HepG2 (cell line): ENCODE results near the gene CTNNA1. TPM values are rescaled to one million over a fixed set of nuclear protein-coding genes. Genes with fewer than 3 reads are reported as not detected.
"Not testable (repeated sequence)": the region's sequence is repeated elsewhere in the genome, so short reads cannot be mapped to it uniquely, and the experiment has no call there.

Experiments used
- ATAC-seq: fragments of 200-7000 bp; cut with Tn5 transposase; 3 replicates; pipeline ENCODE4 v1.9.1; 2020; ENCODE audit warnings: mild to moderate bottlenecking, moderate library complexity
- BruUV-seq: library from RNA; stranded (reverse); fragments of 400-500 nt; replicated peaks from 2 replicates; lab custom pipeline; 2021; lab: Mats Ljungman, UMichigan
- CTCF ChIA-PET: fragments of 300-600 bp; formaldehyde crosslinking; extraction: SDS; loops from one replicate; lab custom pipeline; 2021; ENCODE audit warnings: low total read pairs, inconsistent platforms, low intra/inter-chr PET ratio; lab: Yijun Ruan, JAX
- POLR2A ChIA-PET: fragments of 350-600 bp; sonication (Branson Sonifier 250); formaldehyde crosslinking; loops from one replicate; lab custom pipeline; 2020; ENCODE audit warnings: antibody characterized with exemption, inconsistent platforms; lab: Yijun Ruan, JAX
- DNase-seq: peaks from one replicate; pipeline ENCODE4 v3.0.0-alpha.2; 2015; ENCODE audit warnings: low spot score
- FAIRE-seq: peaks from 3 replicates; lab custom pipeline; 2011; peaks lifted over from hg19 to GRCh38; lab: Jason Lieb, UNC
- H2AFZ ChIP-seq: one replicate; pipeline ENCODE4 v1.6.1; 2011; ENCODE audit warnings: low read length, inconsistent platforms
- H3K27ac ChIP-seq: fragments of 300-600 bp; 3 replicates; pipeline ENCODE4 v1.8.0; 2011; ENCODE audit warnings: mixed run types, mild to moderate bottlenecking, mixed read lengths, low read length, inconsistent platforms; ENCODE audit not compliant: insufficient read depth; ENCODE audit errors: extremely low read length
- H3K27me3 ChIP-seq, 2 experiments: fragments of 200-600 bp in 1 of 2; 2 replicates in 1 of 2; 3 replicates in 1 of 2; pipeline versions ENCODE4 v1.6.0 to v1.8.0; 2011; ENCODE audit warnings: low read length in 2 of 2, mild to moderate bottlenecking in 2 of 2, moderate library complexity in 2 of 2, inconsistent platforms in 1 of 2; ENCODE audit not compliant: insufficient read depth in 2 of 2, control insufficient read depth in 1 of 2
- H3K36me3 ChIP-seq, 2 experiments: fragments of 200-600 bp in 1 of 2; replicated peaks in 1 of 2; 2 replicates in 1 of 2; 3 replicates in 1 of 2; pipeline versions ENCODE4 v1.5.1 to v1.8.0; 2011; ENCODE audit warnings: low read length in 2 of 2, inconsistent platforms in 1 of 2; ENCODE audit not compliant: insufficient read depth in 2 of 2, control insufficient read depth in 1 of 2
- H3K4me1 ChIP-seq: 2 replicates; pipeline ENCODE4 v1.5.1; 2012; ENCODE audit warnings: low read length, inconsistent platforms; ENCODE audit not compliant: insufficient read depth
- H3K4me2 ChIP-seq: 2 replicates; pipeline ENCODE4 v1.6.0; 2011; ENCODE audit warnings: low read depth, low read length, inconsistent platforms
- H3K4me3 ChIP-seq, 3 experiments: fragments of 200-600 bp in 1 of 3; sonication (generic), shearing (Covaris generic) in 1 of 3; replicated peaks in 1 of 3; 2 replicates each; pipeline ENCODE4 v1.5.1; 2011 to 2016; ENCODE audit warnings: low read length in 3 of 3, inconsistent platforms in 2 of 3, low read depth in 2 of 3, mild to moderate bottlenecking in 2 of 3, control low read depth in 1 of 3, mixed read lengths in 1 of 3; ENCODE audit not compliant: insufficient read depth in 1 of 3
- H3K79me2 ChIP-seq: one replicate; pipeline ENCODE4 v1.6.1; 2011; ENCODE audit warnings: low read length, inconsistent platforms; ENCODE audit not compliant: insufficient read depth
- H3K9ac ChIP-seq: 2 replicates; pipeline ENCODE4 v1.6.0; 2011; ENCODE audit warnings: mild to moderate bottlenecking, low read depth, low read length, inconsistent platforms; ENCODE audit not compliant: insufficient read depth
- H3K9me3 ChIP-seq: 2 replicates; pipeline ENCODE4 v1.5.1; 2012; ENCODE audit warnings: mild to moderate bottlenecking, low read length
- H4K20me1 ChIP-seq: 2 replicates; pipeline ENCODE4 v1.6.0; 2011; ENCODE audit warnings: inconsistent platforms, mild to moderate bottlenecking, low read length, moderate library complexity; ENCODE audit not compliant: insufficient read depth
- FOXA1 ChIP-seq, 2 experiments: fragments of 450-650 bp in 1 of 2; sonication (generic) in 1 of 2; formaldehyde crosslinking in 1 of 2; IDR thresholded peaks; 2 replicates each; pipeline versions ENCODE4 v1.4.0 to v1.6.1; 2016 to 2020; ENCODE audit warnings: missing genetic modification reagents in 1 of 2
- MEF2D ChIP-seq: sonication (generic); formaldehyde crosslinking; IDR thresholded peaks from 2 replicates; pipeline ENCODE4 v1.5.1; 2020; ENCODE audit warnings: mild to moderate bottlenecking, missing genetic modification reagents
- TBX3 ChIP-seq: fragments of 450-650 bp; IDR thresholded peaks from 2 replicates; pipeline ENCODE4 v1.6.1; 2017; ENCODE audit warnings: antibody characterized with exemption, mild to moderate bottlenecking, inconsistent platforms, borderline replicate concordance
- ZBTB1 ChIP-seq: sonication (generic); formaldehyde crosslinking; IDR thresholded peaks from 2 replicates; pipeline ENCODE4 v1.4.0; 2020; ENCODE audit warnings: missing genetic modification reagents, borderline replicate concordance
- ZNF12 ChIP-seq: sonication (generic); formaldehyde crosslinking; IDR thresholded peaks from 2 replicates; pipeline ENCODE4 v1.5.0; 2020; ENCODE audit warnings: missing genetic modification reagents
- ZNF326 ChIP-seq: sonication (generic); formaldehyde crosslinking; IDR thresholded peaks from 2 replicates; pipeline ENCODE4 v1.4.0; 2020; ENCODE audit warnings: missing genetic modification reagents, borderline replicate concordance
- WGBS: methylation state at CpG from one replicate; pipeline ENCODE4 v1.1.6; 2017; ENCODE audit warnings: low lambda C conversion rate; 5-methylcytosine and 5-hydroxymethylcytosine counted together
- in situ Hi-C: cut with HindIII; loops from 2 replicates; pipeline ENCODE4 v1.10.0; 2017; ENCODE audit warnings: low pct_unique_long_range_greater_than_20kb; ENCODE audit not compliant: extremely low pct_ligation_motif_present
- intact Hi-C: fragments of 100-400 bp; cut with micrococcal nuclease; formaldehyde crosslinking; loops from one replicate; pipeline ENCODE4 v1.10.0; 2022; ENCODE audit not compliant: unreplicated experiment
- polyA plus RNA-seq, 8 experiments: library from polyadenylated mRNA; depleted of rRNA in 3 of 8; stranded (reverse) in 7 of 8; unstranded in 1 of 8; fragments of >200 nt; fragmentation: Illumina TruSeq in 4 of 8; extraction: Trizol in 4 of 8; gene quantifications; 2 replicates each; pipeline versions ENCODE4 v1.2.1 to v1.2.3, GENCODE V29; 2011 to 2016; ENCODE audit warnings: low read depth in 4 of 8, missing spikeins in 1 of 8, mixed read lengths in 1 of 8; ENCODE audit not compliant: insufficient read depth in 1 of 8
- total RNA-seq, 5 experiments: library from RNA; depleted of rRNA; stranded (reverse); fragments of >200 nt; fragmentation: Illumina TruSeq; extraction: Trizol; gene quantifications; 2 replicates each; pipeline ENCODE4 v1.2.3, GENCODE V29; 2016; ENCODE audit warnings: low read depth in 1 of 5
- TF ChIP-seq, protein P1 (sequence below): sonication (generic); formaldehyde crosslinking; IDR thresholded peaks from 2 replicates; pipeline ENCODE4 v1.8.0; 2023; ENCODE audit warnings: mild to moderate bottlenecking, missing genetic modification reagents
- TF ChIP-seq, protein P2 (sequence below): sonication (generic); formaldehyde crosslinking; IDR thresholded peaks from 2 replicates; pipeline ENCODE4 v1.8.0; 2022; ENCODE audit warnings: low read depth, missing genetic modification reagents
- TF ChIP-seq, protein P3 (sequence below): sonication (generic); formaldehyde crosslinking; IDR thresholded peaks from 2 replicates; pipeline ENCODE4 v1.5.0; 2020; ENCODE audit warnings: missing genetic modification reagents, mild to moderate bottlenecking, borderline replicate concordance

The CTNNA1 gene
- total and polyA plus RNA-seq, 2 of the 13 experiments (the other 11 are each of a cell fraction or from before 2014, with no cell fraction given) = 66.8 to 162 TPM

DNA sequence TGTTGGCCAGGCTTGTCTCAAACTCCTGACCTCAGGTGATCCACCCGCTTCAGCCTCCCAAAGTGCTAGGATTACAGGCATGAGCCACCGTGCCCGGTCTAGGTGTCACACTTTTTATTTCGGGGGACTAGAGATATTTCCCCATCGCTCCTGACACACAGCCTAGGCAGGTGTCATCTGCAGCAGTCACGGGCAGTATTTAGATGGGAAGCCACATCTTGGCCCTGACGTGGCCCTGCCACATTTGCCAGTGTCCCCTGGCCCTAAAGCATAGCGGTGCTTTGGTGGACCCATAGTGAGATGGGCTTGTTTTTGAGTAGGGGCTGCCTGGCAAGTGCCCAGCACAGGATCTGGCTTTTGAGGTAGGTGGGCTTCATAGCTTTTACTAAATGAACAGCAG is 167.0 kb downstream of the CTNNA1 start:
- Histone ChIP-seq H3K4me2 (no peak overlapping the region), H3K9me3 (no peaks in the 10 kb centered on the region), H3K4me3 (no peak overlapping the region), H2AFZ (no peak overlapping the region), H3K4me1 (no peaks in the 10 kb centered on the region), H3K27me3 (no peaks in the 10 kb centered on the region; a peak in 1 of 5 replicates), H3K9ac (no peak overlapping the region), H4K20me1 (no peaks in the 10 kb centered on the region), H3K79me2 (no peaks in the 10 kb centered on the region), H3K27ac (no peak overlapping the region), H3K36me3 (peaks cover 14 to 50% of the 10 kb centered on the region in 2 experiments)
- ChIA-PET POLR2A (interaction anchor here (0.6 kb wide), 2 partner anchors 44 to 172 kb away, joined by 3 read pairs; no protein-coding TSS in a partner anchor), CTCF (no interaction called here)
- no TSS peak for BruUV-seq
- TF ChIP-seq MEF2D (no peak), TBX3 (no peak), ZBTB1 (CRISPR knock-in tag) (no peak), FOXA1 (IDR thresholded peaks at IDR 0.05) (no peak), FOXA1 (CRISPR knock-in tag; IDR thresholded peaks at IDR 0.05) (no peak), ZNF12 (CRISPR knock-in tag) (no peak), ZNF326 (no peak)
- TF ChIP-seq, protein P1, sequence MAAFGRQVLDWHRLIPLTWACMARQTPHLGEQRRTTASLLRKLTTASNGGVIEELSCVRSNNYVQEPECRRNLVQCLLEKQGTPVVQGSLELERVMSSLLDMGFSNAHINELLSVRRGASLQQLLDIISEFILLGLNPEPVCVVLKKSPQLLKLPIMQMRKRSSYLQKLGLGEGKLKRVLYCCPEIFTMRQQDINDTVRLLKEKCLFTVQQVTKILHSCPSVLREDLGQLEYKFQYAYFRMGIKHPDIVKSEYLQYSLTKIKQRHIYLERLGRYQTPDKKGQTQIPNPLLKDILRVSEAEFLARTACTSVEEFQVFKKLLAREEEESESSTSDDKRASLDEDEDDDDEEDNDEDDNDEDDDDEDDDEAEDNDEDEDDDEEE (CRISPR knock-in tag) = no peak
- TF ChIP-seq, protein P2, sequence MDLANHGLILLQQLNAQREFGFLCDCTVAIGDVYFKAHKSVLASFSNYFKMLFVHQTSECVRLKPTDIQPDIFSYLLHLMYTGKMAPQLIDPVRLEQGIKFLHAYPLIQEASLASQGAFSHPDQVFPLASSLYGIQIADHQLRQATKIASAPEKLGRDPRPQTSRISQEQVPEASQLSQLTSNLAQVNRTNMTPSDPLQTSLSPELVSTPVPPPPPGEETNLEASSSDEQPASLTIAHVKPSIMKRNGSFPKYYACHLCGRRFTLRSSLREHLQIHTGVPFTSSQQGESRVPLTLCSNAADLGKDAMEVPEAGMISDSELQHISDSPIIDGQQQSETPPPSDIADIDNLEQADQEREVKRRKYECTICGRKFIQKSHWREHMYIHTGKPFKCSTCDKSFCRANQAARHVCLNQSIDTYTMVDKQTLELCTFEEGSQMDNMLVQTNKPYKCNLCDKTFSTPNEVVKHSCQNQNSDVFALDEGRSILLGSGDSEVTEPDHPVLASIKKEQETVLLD (CRISPR knock-in tag) = no peak
- TF ChIP-seq, protein P3, sequence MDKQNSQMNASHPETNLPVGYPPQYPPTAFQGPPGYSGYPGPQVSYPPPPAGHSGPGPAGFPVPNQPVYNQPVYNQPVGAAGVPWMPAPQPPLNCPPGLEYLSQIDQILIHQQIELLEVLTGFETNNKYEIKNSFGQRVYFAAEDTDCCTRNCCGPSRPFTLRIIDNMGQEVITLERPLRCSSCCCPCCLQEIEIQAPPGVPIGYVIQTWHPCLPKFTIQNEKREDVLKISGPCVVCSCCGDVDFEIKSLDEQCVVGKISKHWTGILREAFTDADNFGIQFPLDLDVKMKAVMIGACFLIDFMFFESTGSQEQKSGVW = no peak
- no peak for FAIRE-seq
- no peak for ATAC-seq
- no peak for DNase-seq
- WGBS = 99% methylated on average over 8 of the region's 8 CpGs
- intact Hi-C loops = no loop called here
- in situ Hi-C loops = no loop called here

DNA sequence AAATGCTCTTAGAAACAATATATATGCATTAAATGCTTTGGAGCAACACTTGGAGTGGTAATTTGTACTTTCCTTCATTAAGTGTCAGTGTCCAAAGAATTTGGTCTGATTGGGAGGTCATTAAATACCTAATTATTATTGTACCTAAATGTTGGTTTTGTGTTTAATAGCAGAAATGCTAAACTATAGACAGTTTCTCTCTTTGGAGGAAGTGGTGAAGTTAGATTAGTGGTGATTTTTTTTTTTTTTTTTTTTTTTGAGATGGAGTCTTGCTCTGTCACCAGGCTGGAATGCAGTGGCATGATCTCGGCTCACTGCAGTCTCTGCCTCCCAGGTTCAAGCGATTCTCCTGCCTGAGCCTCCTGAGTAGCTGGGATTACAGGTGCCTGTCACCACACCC is 168.1 kb downstream of the CTNNA1 start:
- WGBS = 89% methylated on average over 2 of the region's 2 CpGs
- H3K79me2 ChIP-seq, FAIRE-seq, POLR2A ChIA-PET, in situ Hi-C loops, intact Hi-C loops, H3K4me3 ChIP-seq, ATAC-seq, H3K4me2 ChIP-seq, CTCF ChIA-PET, H2AFZ ChIP-seq, H4K20me1 ChIP-seq, BruUV-seq, H3K9ac ChIP-seq, H3K27ac ChIP-seq, DNase-seq, H3K27me3 ChIP-seq, H3K4me1 ChIP-seq, H3K9me3 ChIP-seq: not testable (repeated sequence)
- peaks cover 18 to 56% of the 10 kb centered on the region in 2 experiments for H3K36me3 ChIP-seq
